NCI-H2196 treated with DMSO at 0.1 percent for 48 hours (cell line): ENCODE data around the gene METTL5.
"Not testable (repeated sequence)": the region's sequence is repeated elsewhere in the genome, so short reads cannot be mapped to it uniquely, and the experiment has no call there.

ENCODE experiments used
- DNase-seq: peaks from one replicate; lab custom pipeline; 2025; ENCODE audit not compliant: unreplicated experiment; lab: John Stamatoyannopoulos, UW

METTL5 gene

GRCh38 chr2:169834401-169834800 lies 9.7 kb upstream of the METTL5 start:
- DNase-seq, result no peak

- DNase-seq, result peak; percentile 9
Measured at GRCh38 chr2:169828141-169828811, 3.6 kb upstream of the METTL5 start.

- DNase-seq, result peak; percentile 83
Measured at GRCh38 chr2:169827272-169828140, 2.8 kb upstream of the METTL5 start, which contains the start of gene UBR3. Gene UBR3 (plus strand): TSS chr2:169827454. CDS start chr2:169827508, 54 bp downstream.

- DNase-seq, result no peak
Measured at GRCh38 chr2:169823996-169824372, 721 bp downstream of the METTL5 start.

GRCh38 chr2:169822785-169823392 lies 1.8 kb downstream of the METTL5 start:
- DNase-seq, result no peak

- no peak for DNase-seq
Measured at GRCh38 chr2:169822036-169822435, 2.7 kb downstream of the METTL5 start.

- DNase-seq, result not testable (repeated sequence)
Measured at GRCh38 chr2:169820101-169820500, 4.6 kb downstream of the METTL5 start.

GRCh38 chr2:169819106-169819505 lies 5.6 kb downstream of the METTL5 start:
- no peak for DNase-seq

GRCh38 chr2:169818241-169818640 lies 6.5 kb downstream of the METTL5 start:
- no peak for DNase-seq

- not testable (repeated sequence) for DNase-seq
Measured at GRCh38 chr2:169817369-169817768, 7.3 kb downstream of the METTL5 start.

- DNase-seq, result not testable (repeated sequence)
Measured at GRCh38 chr2:169816961-169817360, 7.7 kb downstream of the METTL5 start.

- no peak for DNase-seq
Measured at GRCh38 chr2:169815849-169816248, 8.9 kb downstream of the METTL5 start.

GRCh38 chr2:169808221-169808620 lies 16.5 kb downstream of the METTL5 start:
- DNase-seq, result no peak

GRCh38 chr2:169806586-169806985 lies 18.1 kb downstream of the METTL5 start:
- no peak for DNase-seq

GRCh38 chr2:169803480-169803879 lies 21.2 kb downstream of the METTL5 start:
- no peak for DNase-seq

- DNase-seq, result peak; percentile 87
Measured at GRCh38 chr2:169798718-169799592, 25.8 kb downstream of the METTL5 start, which contains the start of gene SSB. Gene SSB (plus strand): TSS chr2:169798871. CDS start chr2:169800961, 2,090 bp downstream.

- DNase-seq, result no peak
Measured at GRCh38 chr2:169798397-169798717, 26.3 kb downstream of the METTL5 start.

GRCh38 chr2:169797601-169798000 lies 27.1 kb downstream of the METTL5 start:
- DNase-seq, result no peak

GRCh38 chr2:169796441-169796840 lies 28.3 kb downstream of the METTL5 start:
- DNase-seq, result no peak

GRCh38 chr2:169795181-169795580 lies 29.5 kb downstream of the METTL5 start:
- DNase-seq, result no peak

GRCh38 chr2:169790581-169790980 lies 34.1 kb downstream of the METTL5 start:
- DNase-seq, result no peak
